ENCODE results near the gene TMC3. TPM values are rescaled to one million over a fixed set of nuclear protein-coding genes. Genes with fewer than 3 reads are reported as not detected.
A peak's percentile ranks its signal among the peaks of the same experiment; 100 is the strongest.

TMC3 gene
- total RNA-seq, 1 donor from 2014 or later = not detected

GRCh38 chr15:81301385-81301784 is 72.6 kb downstream of the TMC3 start:
- H3K27ac Mint-ChIP-seq = peak overlapping the region; percentile 89
- DNase-seq = no peak
- peak overlapping the region; percentile 94 for H3K4me3 Mint-ChIP-seq
- H3K4me1 Mint-ChIP-seq = peaks cover 79% of the 10 kb centered on the region
- intact Hi-C loops (cut with micrococcal nuclease) = loop anchor here (1.0 kb wide), 1 partner anchor 26 kb away; no protein-coding TSS in a partner anchor
- no peaks in the 10 kb centered on the region for H3K9me3 Mint-ChIP-seq
- H3K36me3 Mint-ChIP-seq (ENCODE audit: low read depth) = peaks cover 93% of the 10 kb centered on the region
- no peaks in the 10 kb centered on the region for H3K27me3 Mint-ChIP-seq

- H3K4me3 Mint-ChIP-seq = peak overlapping the region; percentile 94
- H3K4me1 Mint-ChIP-seq = peaks cover 81% of the 10 kb centered on the region
- no peaks in the 10 kb centered on the region for H3K27me3 Mint-ChIP-seq
- DNase-seq = no peak
- no peaks in the 10 kb centered on the region for H3K9me3 Mint-ChIP-seq
- intact Hi-C loops (cut with micrococcal nuclease) = loop anchor here (10.0 kb wide), 1 partner anchor 495 kb away; no protein-coding TSS in a partner anchor
- peaks cover 82% of the 10 kb centered on the region for H3K36me3 Mint-ChIP-seq (ENCODE audit: low read depth)
- peak overlapping the region; percentile 95 for H3K27ac Mint-ChIP-seq
Observed at GRCh38 chr15:81299630-81300273, 74.3 kb downstream of the TMC3 start.

DNA sequence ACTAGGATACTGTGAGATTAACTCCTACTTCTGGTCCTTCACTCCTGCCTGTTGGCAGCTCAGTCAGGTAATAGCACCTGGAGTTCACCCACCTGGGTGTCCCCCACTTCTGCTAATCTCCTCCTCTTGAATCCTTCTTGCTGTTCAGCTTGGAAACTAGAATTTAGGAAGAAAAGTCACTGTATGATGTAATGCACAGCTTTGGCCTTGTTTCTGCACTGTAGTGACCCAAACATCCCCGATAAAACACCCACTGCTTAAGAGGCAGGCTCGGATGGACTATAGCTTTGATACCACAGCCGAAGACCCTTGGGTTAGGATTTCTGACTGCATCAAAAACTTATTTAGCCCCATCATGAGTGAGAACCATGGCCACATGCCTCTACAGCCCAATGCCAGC is 74.9 kb downstream of the TMC3 start:
- Mint-ChIP-seq H3K27me3 (no peaks in the 10 kb centered on the region), H3K4me3 (peak overlapping the region; percentile 94), H3K27ac (peak overlapping the region; percentile 95), H3K9me3 (no peaks in the 10 kb centered on the region), H3K36me3 (ENCODE audit: low read depth) (peaks cover 76% of the 10 kb centered on the region), H3K4me1 (peaks cover 81% of the 10 kb centered on the region)
- no peak for DNase-seq
- intact Hi-C loops (cut with micrococcal nuclease) = loop anchor here (10.0 kb wide), 1 partner anchor 494 kb away; no protein-coding TSS in a partner anchor

- Mint-ChIP-seq H3K4me3 (peak overlapping the region; percentile 94), H3K4me1 (peaks cover 81% of the 10 kb centered on the region), H3K27ac (peak overlapping the region; percentile 95), H3K9me3 (no peaks in the 10 kb centered on the region), H3K27me3 (no peaks in the 10 kb centered on the region), H3K36me3 (ENCODE audit: low read depth) (peaks cover 71% of the 10 kb centered on the region)
- DNase-seq = peak; percentile 69
- intact Hi-C loops (cut with micrococcal nuclease) = loop anchor here (10.0 kb wide), 1 partner anchor 494 kb away; no protein-coding TSS in a partner anchor
Observed at GRCh38 chr15:81298611-81299010, 75.4 kb downstream of the TMC3 start.

GRCh38 chr15:81297603-81298575 is 76.1 kb downstream of the TMC3 start:
- Mint-ChIP-seq H3K36me3 (ENCODE audit: low read depth) (peaks cover 64% of the 10 kb centered on the region), H3K9me3 (no peaks in the 10 kb centered on the region), H3K4me1 (peaks cover 75% of the 10 kb centered on the region), H3K27ac (peak overlapping the region; percentile 95), H3K27me3 (no peaks in the 10 kb centered on the region), H3K4me3 (peak overlapping the region; percentile 94)
- DNase-seq = peak; percentile 71
- intact Hi-C loops (cut with micrococcal nuclease) = loop anchor here (2.0 to 10.0 kb wide), 2 partner anchors 275 to 493 kb away; no protein-coding TSS in a partner anchor

- peaks cover 56% of the 10 kb centered on the region for H3K36me3 Mint-ChIP-seq (ENCODE audit: low read depth)
- H3K9me3 Mint-ChIP-seq = no peaks in the 10 kb centered on the region
- H3K27ac Mint-ChIP-seq = peak overlapping the region; percentile 95
- peak overlapping the region; percentile 94 for H3K4me3 Mint-ChIP-seq
- no peaks in the 10 kb centered on the region for H3K27me3 Mint-ChIP-seq
- DNase-seq = no peak
- peaks cover 75% of the 10 kb centered on the region for H3K4me1 Mint-ChIP-seq
- intact Hi-C loops (cut with micrococcal nuclease) = loop anchor here (2.0 to 10.0 kb wide), 2 partner anchors 274 to 492 kb away; no protein-coding TSS in a partner anchor
Observed at GRCh38 chr15:81297147-81297572, 76.9 kb downstream of the TMC3 start.

- intact Hi-C loops (cut with micrococcal nuclease) = loop anchor here (1.0 to 10.0 kb wide), 5 partner anchors 8 to 492 kb away; partner anchors contain the start of gene STARD5
- peak; percentile 94 for DNase-seq
- no peaks in the 10 kb centered on the region for H3K27me3 Mint-ChIP-seq
- H3K4me1 Mint-ChIP-seq = peaks cover 75% of the 10 kb centered on the region
- no peaks in the 10 kb centered on the region for H3K9me3 Mint-ChIP-seq
- peak overlapping the region; percentile 94 for H3K4me3 Mint-ChIP-seq
- H3K27ac Mint-ChIP-seq = peak overlapping the region; percentile 95
- peaks cover 51% of the 10 kb centered on the region for H3K36me3 Mint-ChIP-seq (ENCODE audit: low read depth)
Observed at GRCh38 chr15:81296673-81297072, 77.3 kb downstream of the TMC3 start.

DNA sequence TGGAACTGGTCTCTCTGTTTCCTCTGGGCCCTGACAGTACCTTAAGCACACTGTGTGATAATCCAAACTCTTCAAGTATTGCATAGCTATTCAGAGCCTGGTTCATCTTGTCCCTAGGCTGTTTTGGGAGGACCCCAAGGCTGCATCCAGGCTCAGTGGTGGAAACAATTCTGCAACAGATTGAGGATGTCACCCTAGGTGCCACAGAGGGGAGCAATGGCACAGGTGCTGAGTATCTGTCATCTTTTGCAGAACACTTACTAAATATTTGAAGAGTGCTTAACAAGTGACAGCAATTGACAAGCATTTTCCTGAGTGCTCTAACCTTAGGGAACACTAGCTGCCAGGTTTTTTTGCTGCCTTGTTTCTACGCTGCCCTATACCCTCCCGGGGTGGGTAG is 77.8 kb downstream of the TMC3 start:
- H3K4me3 Mint-ChIP-seq = peak overlapping the region; percentile 94
- intact Hi-C loops (cut with micrococcal nuclease) = loop anchor here (1.0 to 10.0 kb wide), 5 partner anchors 8 to 491 kb away; partner anchors contain the start of gene STARD5
- no peak for DNase-seq
- peak overlapping the region; percentile 95 for H3K27ac Mint-ChIP-seq
- H3K4me1 Mint-ChIP-seq = peaks cover 75% of the 10 kb centered on the region
- H3K9me3 Mint-ChIP-seq = no peaks in the 10 kb centered on the region
- no peaks in the 10 kb centered on the region for H3K27me3 Mint-ChIP-seq
- H3K36me3 Mint-ChIP-seq (ENCODE audit: low read depth) = peaks cover 47% of the 10 kb centered on the region

- Mint-ChIP-seq H3K9me3 (no peaks in the 10 kb centered on the region), H3K4me3 (peak overlapping the region; percentile 94), H3K27me3 (no peaks in the 10 kb centered on the region), H3K4me1 (peaks cover 73% of the 10 kb centered on the region), H3K36me3 (ENCODE audit: low read depth) (peaks cover 41% of the 10 kb centered on the region), H3K27ac (peak overlapping the region; percentile 95)
- DNase-seq = no peak
- intact Hi-C loops (cut with micrococcal nuclease) = loop anchor here (1.0 to 10.0 kb wide), 6 partner anchors 9 to 491 kb away; partner anchors contain the start of gene STARD5
Observed at GRCh38 chr15:81295486-81296121, 78.4 kb downstream of the TMC3 start.

- peak overlapping the region; percentile 94 for H3K4me3 Mint-ChIP-seq
- peaks cover 30% of the 10 kb centered on the region for H3K36me3 Mint-ChIP-seq (ENCODE audit: low read depth)
- no peaks in the 10 kb centered on the region for H3K9me3 Mint-ChIP-seq
- DNase-seq = no peak
- H3K27ac Mint-ChIP-seq = peak overlapping the region; percentile 95
- peaks cover 74% of the 10 kb centered on the region for H3K4me1 Mint-ChIP-seq
- intact Hi-C loops (cut with micrococcal nuclease) = loop anchor here (1.0 to 10.0 kb wide), 5 partner anchors 8 to 753 kb away; partner anchors contain the start of gene MEX3B
- H3K27me3 Mint-ChIP-seq = no peaks in the 10 kb centered on the region
Observed at GRCh38 chr15:81294516-81294880, 79.5 kb downstream of the TMC3 start.

GRCh38 chr15:81293728-81294515 is 80.1 kb downstream of the TMC3 start:
- Mint-ChIP-seq H3K36me3 (ENCODE audit: low read depth) (peaks cover 27% of the 10 kb centered on the region), H3K27me3 (no peaks in the 10 kb centered on the region), H3K4me3 (peak overlapping the region; percentile 94), H3K4me1 (peaks cover 72% of the 10 kb centered on the region), H3K27ac (peak overlapping the region; percentile 95), H3K9me3 (no peaks in the 10 kb centered on the region)
- DNase-seq = peak; percentile 93
- intact Hi-C loops (cut with micrococcal nuclease) = loop anchor here (1.0 to 10.0 kb wide), 5 partner anchors 8 to 753 kb away; partner anchors contain the start of gene MEX3B

DNA sequence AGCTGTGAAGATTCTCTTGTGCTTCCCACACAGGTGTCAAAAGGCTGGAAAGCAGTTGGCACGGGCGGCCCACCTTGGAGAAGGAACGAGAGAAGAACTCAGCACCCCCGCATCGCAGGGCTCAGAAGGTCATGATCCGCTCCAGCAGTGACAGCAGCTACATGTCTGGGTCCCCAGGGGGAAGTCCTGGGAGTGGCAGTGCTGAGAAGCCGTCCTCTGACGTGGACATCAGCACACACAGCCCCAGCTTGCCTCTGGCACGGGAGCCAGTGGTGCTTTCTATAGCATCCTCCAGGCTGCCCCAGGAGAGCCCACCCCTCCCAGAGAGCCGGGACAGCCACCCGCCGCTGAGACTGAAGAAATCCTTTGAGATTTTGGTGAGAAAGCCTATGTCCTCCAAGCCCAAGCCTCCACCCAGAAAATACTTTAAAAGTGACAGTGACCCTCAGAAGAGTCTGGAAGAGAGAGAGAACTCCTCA is 81.5 kb downstream of the TMC3 start:
- DNase-seq = peak; percentile 85
- Mint-ChIP-seq H3K4me3 (peak overlapping the region; percentile 94), H3K9me3 (peaks cover 10% of the 10 kb centered on the region), H3K27me3 (no peaks in the 10 kb centered on the region), H3K27ac (peak overlapping the region; percentile 95), H3K4me1 (peaks cover 73% of the 10 kb centered on the region), H3K36me3 (ENCODE audit: low read depth) (peaks cover 19% of the 10 kb centered on the region)
- intact Hi-C loops (cut with micrococcal nuclease) = loop anchor here (5.0 to 10.0 kb wide), 3 partner anchors 110 to 755 kb away; partner anchors contain the start of gene MEX3B

All from activated CD4-positive, alpha-beta T cell treated with anti-CD3 and anti-CD28 coated beads, Interleukin-2, amount 10 ng/mL, durations not matched to agents 24 days and 14 days (primary cell).